ENCODE results near the gene PRR11. TPM values are rescaled to one million over a fixed set of nuclear protein-coding genes. Genes with fewer than 3 reads are reported as not detected.
"Not testable (repeated sequence)": the region's sequence is repeated elsewhere in the genome, so short reads cannot be mapped to it uniquely, and the experiment has no call there.

Gene PRR11
- total and polyA plus RNA-seq, 8 donors: 3.1 to 43.6 (median 19.0) TPM

- Histone ChIP-seq H3K27me3 (no peaks in the 10 kb centered on the region), H3K27ac (no peak overlapping the region), H3K4me3 (no peak overlapping the region), H3K4me1 (no peaks in the 10 kb centered on the region), H3K36me3 (peaks cover 0 to 19% of the 10 kb centered on the region in 2 donors), H3K9me3 (no peaks in the 10 kb centered on the region)
- ATAC-seq: no peak
- no peak for TF ChIP-seq CTCF (IDR thresholded peaks at IDR 0.05)
- DNase-seq: no peak
- intact Hi-C loops (cut with DNase I): no loop called here
Measured at GRCh38 chr17:59124665-59125064, 30.9 kb upstream of the PRR11 start.

GRCh38 chr17:59126809-59127417 is 28.6 kb upstream of the PRR11 start:
- intact Hi-C loops (cut with DNase I): no loop called here
- TF ChIP-seq CTCF (IDR thresholded peaks at IDR 0.05): no peak
- no peak for ATAC-seq

GRCh38 chr17:59129814-59130213 is 25.7 kb upstream of the PRR11 start:
- no peak for ATAC-seq
- intact Hi-C loops (cut with DNase I): no loop called here
- Histone ChIP-seq H3K4me3 (no peak overlapping the region), H3K36me3 (peaks cover 0 to 3% of the 10 kb centered on the region in 2 donors), H3K4me1 (no peaks in the 10 kb centered on the region), H3K9me3 (no peaks in the 10 kb centered on the region), H3K27ac (no peak overlapping the region), H3K27me3 (no peaks in the 10 kb centered on the region)
- no peak for DNase-seq
- no peak for TF ChIP-seq CTCF (IDR thresholded peaks at IDR 0.05)

More at GRCh38 chr17:59126809-59127417, 28.6 kb upstream of the PRR11 start:
- H3K36me3 ChIP-seq: peaks cover 0 to 10% of the 10 kb centered on the region in 2 donors
- H3K27me3 ChIP-seq: no peaks in the 10 kb centered on the region
- H3K4me1 ChIP-seq: no peaks in the 10 kb centered on the region
- DNase-seq: no peak
- no peak overlapping the region for H3K27ac ChIP-seq
- no peak overlapping the region for H3K4me3 ChIP-seq
- no peaks in the 10 kb centered on the region for H3K9me3 ChIP-seq

GRCh38 chr17:59131131-59131530 is 24.4 kb upstream of the PRR11 start:
- H3K4me3 ChIP-seq: no peak overlapping the region
- peaks cover 0 to 3% of the 10 kb centered on the region in 2 donors for H3K36me3 ChIP-seq
- no peaks in the 10 kb centered on the region for H3K27me3 ChIP-seq
- no peak for ATAC-seq
- no peak for DNase-seq
- no peaks in the 10 kb centered on the region for H3K9me3 ChIP-seq
- H3K4me1 ChIP-seq: no peaks in the 10 kb centered on the region
- TF ChIP-seq CTCF (IDR thresholded peaks at IDR 0.05): no peak
- intact Hi-C loops (cut with DNase I): no loop called here
- no peak overlapping the region for H3K27ac ChIP-seq

GRCh38 chr17:59138339-59138738 is 17.2 kb upstream of the PRR11 start:
- H3K4me3 ChIP-seq; H3K27ac ChIP-seq; ATAC-seq; H3K36me3 ChIP-seq; intact Hi-C loops (cut with DNase I); H3K9me3 ChIP-seq; H3K27me3 ChIP-seq; H3K4me1 ChIP-seq; DNase-seq: not testable (repeated sequence)

- no peak for ATAC-seq
- Histone ChIP-seq H3K36me3 (no peaks in the 10 kb centered on the region), H3K27me3 (no peaks in the 10 kb centered on the region), H3K4me3 (no peak overlapping the region), H3K9me3 (no peaks in the 10 kb centered on the region), H3K4me1 (no peaks in the 10 kb centered on the region), H3K27ac (no peak overlapping the region)
- intact Hi-C loops (cut with DNase I): no loop called here
- DNase-seq: no peak
- TF ChIP-seq CTCF (IDR thresholded peaks at IDR 0.05): no peak
Measured at GRCh38 chr17:59139939-59140338, 15.6 kb upstream of the PRR11 start.
